Measurements from ENCODE around the gene OR5A1. TPM values are rescaled to one million over a fixed set of nuclear protein-coding genes. Genes with fewer than 3 reads are reported as not detected.

Gene OR5A1
- polyA plus RNA-seq, 3 donors: not detected

- Histone ChIP-seq H3K27me3 (ENCODE audit: control insufficient read depth in 2 of 2, insufficient read depth in 2 of 2, low read length in 2 of 2) (no peaks in the 10 kb centered on the region), H3K9me3 (replicated peaks in 1 of 2; ENCODE audit: control insufficient read depth in 1 of 2, insufficient read depth in 1 of 2, low read length in 2 of 2) (no peaks in the 10 kb centered on the region), H3K27ac (ENCODE audit: low read depth in 1 of 2, low read length in 2 of 2) (no peak overlapping the region), H3K36me3 (replicated peaks in 1 of 2; ENCODE audit: control insufficient read depth in 1 of 2, insufficient read depth in 2 of 2, low read length in 2 of 2) (no peaks in the 10 kb centered on the region), H2AFZ (ENCODE audit: insufficient read depth, low read depth, low read length, poor library complexity, severe bottlenecking) (no peak overlapping the region), H3K9ac (ENCODE audit: insufficient read depth, low read length, poor library complexity, severe bottlenecking) (no peak overlapping the region), H3K4me3 (replicated peaks in 1 of 3; ENCODE audit: low read depth in 2 of 3, low read length in 3 of 3) (no peak overlapping the region), H3K4me1 (ENCODE audit: control insufficient read depth in 1 of 2, insufficient read depth in 2 of 2, low read length in 2 of 2) (no peaks in the 10 kb centered on the region), H4K20me1 (ENCODE audit: insufficient read depth, low read length) (no peaks in the 10 kb centered on the region), H3K79me2 (ENCODE audit: insufficient read depth, low read length) (no peaks in the 10 kb centered on the region), H3K4me2 (replicated peaks; ENCODE audit: extremely low read depth, low read length, poor library complexity, severe bottlenecking) (no peak overlapping the region)
- TF ChIP-seq CTCF (IDR thresholded peaks at IDR 0.05): no peak
- Mint-ChIP-seq H3K9me3 (peaks cover 0 to 3% (median 0%) of the 10 kb centered on the region in 7 donors), H3K4me3 (no peak overlapping the region), H3K27ac (no peak overlapping the region), H3K4me1 (peaks cover 2% of the 10 kb centered on the region), H3K36me3 (no peaks in the 10 kb centered on the region), H3K27me3 (ENCODE audit: low read depth in 3 of 3) (peaks cover 0 to 4% (median under 1%) of the 10 kb centered on the region in 3 donors)
- DNase-seq: no peak
- 50% methylated on average over 2 of the region's 2 CpGs for WGBS (ENCODE audit: insufficient coverage)
- intact Hi-C loops (cut with micrococcal nuclease): loop anchor here in 1 of 2 donors (10.0 kb wide), 1 partner anchor 139 kb away; no protein-coding TSS in a partner anchor
Measured at GRCh38 chr11:59423835-59424234, 12.4 kb upstream of the OR5A1 start.

DNA sequence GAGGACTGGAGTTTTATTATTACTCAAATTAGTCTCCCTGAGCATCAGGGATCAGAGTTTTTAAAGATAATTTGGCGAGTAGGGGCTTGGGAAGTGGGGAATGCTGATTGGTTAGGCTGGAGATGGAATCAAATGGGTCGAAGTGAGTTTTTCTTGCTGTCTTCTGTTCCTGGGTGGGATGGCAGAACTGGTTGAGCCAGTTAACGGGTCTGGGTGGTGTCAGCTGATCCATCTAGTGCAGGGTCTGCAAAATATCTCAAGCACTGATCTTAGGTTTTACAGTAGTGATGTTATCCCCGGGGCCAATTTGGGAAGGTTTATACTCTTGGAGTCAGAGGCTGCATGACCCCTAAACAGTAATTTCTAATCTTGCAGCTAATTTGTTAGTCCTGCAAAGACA is 11.1 kb upstream of the OR5A1 start:
- Histone ChIP-seq H3K4me2 (replicated peaks; ENCODE audit: extremely low read depth, low read length, poor library complexity, severe bottlenecking) (no peak overlapping the region), H4K20me1 (ENCODE audit: insufficient read depth, low read length) (no peaks in the 10 kb centered on the region), H3K27ac (ENCODE audit: low read depth in 1 of 2, low read length in 2 of 2) (no peak overlapping the region), H3K79me2 (ENCODE audit: insufficient read depth, low read length) (no peaks in the 10 kb centered on the region), H3K4me3 (replicated peaks in 1 of 3; ENCODE audit: low read depth in 2 of 3, low read length in 3 of 3) (no peak overlapping the region), H3K9ac (ENCODE audit: insufficient read depth, low read length, poor library complexity, severe bottlenecking) (no peak overlapping the region), H3K9me3 (replicated peaks in 1 of 2; ENCODE audit: control insufficient read depth in 1 of 2, insufficient read depth in 1 of 2, low read length in 2 of 2) (no peaks in the 10 kb centered on the region), H3K36me3 (replicated peaks in 1 of 2; ENCODE audit: control insufficient read depth in 1 of 2, insufficient read depth in 2 of 2, low read length in 2 of 2) (no peaks in the 10 kb centered on the region), H3K4me1 (ENCODE audit: control insufficient read depth in 1 of 2, insufficient read depth in 2 of 2, low read length in 2 of 2) (no peaks in the 10 kb centered on the region), H2AFZ (ENCODE audit: insufficient read depth, low read depth, low read length, poor library complexity, severe bottlenecking) (no peak overlapping the region), H3K27me3 (ENCODE audit: control insufficient read depth in 2 of 2, insufficient read depth in 2 of 2, low read length in 2 of 2) (no peaks in the 10 kb centered on the region)
- no peak for DNase-seq
- H3K4me3 Mint-ChIP-seq: no peak overlapping the region
- peaks cover 2% of the 10 kb centered on the region for H3K4me1 Mint-ChIP-seq
- H3K36me3 Mint-ChIP-seq: no peaks in the 10 kb centered on the region
- peaks cover 0 to 2% (median 0%) of the 10 kb centered on the region in 7 donors for H3K9me3 Mint-ChIP-seq
- H3K27ac Mint-ChIP-seq: no peak overlapping the region
- TF ChIP-seq CTCF (IDR thresholded peaks at IDR 0.05): no peak
- 96% methylated on average over 4 of the region's 4 CpGs for WGBS (ENCODE audit: insufficient coverage)
- intact Hi-C loops (cut with micrococcal nuclease): loop anchor here in 1 of 2 donors (10.0 kb wide), 1 partner anchor 140 kb away; no protein-coding TSS in a partner anchor
- peaks cover 0 to 2% (median 0%) of the 10 kb centered on the region in 3 donors for H3K27me3 Mint-ChIP-seq (ENCODE audit: low read depth in 3 of 3)

Measured in CD14-positive monocyte (primary cell).